G401 (cell line): ENCODE results near the gene SEC22A. TPM values are rescaled to one million over a fixed set of nuclear protein-coding genes. Genes with fewer than 3 reads are reported as not detected.

Source experiments
- DNase-seq: peaks from one replicate; pipeline ENCODE4 v3.0.0-alpha.2; 2015; ENCODE audit warnings: low spot score
- in situ Hi-C: cut with HindIII; loops from 2 replicates; pipeline ENCODE4 v1.10.0; 2016; ENCODE audit warnings: low sequenced_read_pairs, mixed read lengths
- total RNA-seq: library from RNA; depleted of rRNA; stranded (reverse); fragments of >200 nt; shearing (Covaris generic); gene quantifications from 2 replicates; pipeline ENCODE4 v1.2.3, GENCODE V29; 2014

Gene SEC22A
- total RNA-seq, 1 experiment from 2014 or later: 25.6 TPM

- in situ Hi-C loops: no loop called here
- no peak for DNase-seq
These were observed 95.3 kb downstream of the SEC22A start for GRCh38 chr3:123296836-123297626.

- no peak for DNase-seq
- in situ Hi-C loops: no loop called here
These were observed 95.8 kb downstream of the SEC22A start for GRCh38 chr3:123297627-123297899.

GRCh38 chr3:123298903-123299302, 97.2 kb downstream of the SEC22A start:
- DNase-seq: no peak
- in situ Hi-C loops: no loop called here

GRCh38 chr3:123299581-123299980, 97.8 kb downstream of the SEC22A start:
- no peak for DNase-seq
- in situ Hi-C loops: no loop called here

- no peak for DNase-seq
- in situ Hi-C loops: no loop called here
These were observed 98.3 kb downstream of the SEC22A start for GRCh38 chr3:123300056-123300455.

- no peak for DNase-seq
- in situ Hi-C loops: no loop called here
These were observed 98.8 kb downstream of the SEC22A start for GRCh38 chr3:123300583-123300982.

GRCh38 chr3:123301331-123302184, 99.8 kb downstream of the SEC22A start:
- no peak for DNase-seq
- in situ Hi-C loops: no loop called here

GRCh38 chr3:123302961-123303360, 101.2 kb downstream of the SEC22A start:
- in situ Hi-C loops: no loop called here
- no peak for DNase-seq

GRCh38 chr3:123303976-123304560, 102.3 kb downstream of the SEC22A start:
- in situ Hi-C loops: no loop called here
- DNase-seq: no peak

- in situ Hi-C loops: no loop called here
- peak; percentile 14 for DNase-seq
These were observed 103.4 kb downstream of the SEC22A start for GRCh38 chr3:123305192-123305591.

GRCh38 chr3:123307064-123307463, 105.3 kb downstream of the SEC22A start:
- in situ Hi-C loops: no loop called here

GRCh38 chr3:123310186-123310585, 108.4 kb downstream of the SEC22A start:
- in situ Hi-C loops: no loop called here
- no peak for DNase-seq

More at GRCh38 chr3:123307064-123307463, 105.3 kb downstream of the SEC22A start:
- DNase-seq: no peak

GRCh38 chr3:123310741-123311140, 109.0 kb downstream of the SEC22A start:
- in situ Hi-C loops: no loop called here
- DNase-seq: no peak

GRCh38 chr3:123311201-123311600, 109.5 kb downstream of the SEC22A start:
- no peak for DNase-seq
- in situ Hi-C loops: no loop called here

GRCh38 chr3:123312331-123313265, 110.9 kb downstream of the SEC22A start:
- no peak for DNase-seq
- in situ Hi-C loops: no loop called here

GRCh38 chr3:123313889-123314288, 112.1 kb downstream of the SEC22A start:
- in situ Hi-C loops: no loop called here
- DNase-seq: no peak

- no peak for DNase-seq
- in situ Hi-C loops: no loop called here
These were observed 112.9 kb downstream of the SEC22A start for GRCh38 chr3:123314359-123315270.

- in situ Hi-C loops: no loop called here
- DNase-seq: no peak
These were observed 113.5 kb downstream of the SEC22A start for GRCh38 chr3:123315271-123315595.
